ENCODE results near the gene ABCB8. TPM values are rescaled to one million over a fixed set of nuclear protein-coding genes. Genes with fewer than 3 reads are reported as not detected.
A peak's percentile ranks its signal among the peaks of the same experiment; 100 is the strongest.

The ABCB8 gene
- total RNA-seq, 6 donors from 2014 or later, result 38.3 to 58.7 (median 42.5) TPM

DNA sequence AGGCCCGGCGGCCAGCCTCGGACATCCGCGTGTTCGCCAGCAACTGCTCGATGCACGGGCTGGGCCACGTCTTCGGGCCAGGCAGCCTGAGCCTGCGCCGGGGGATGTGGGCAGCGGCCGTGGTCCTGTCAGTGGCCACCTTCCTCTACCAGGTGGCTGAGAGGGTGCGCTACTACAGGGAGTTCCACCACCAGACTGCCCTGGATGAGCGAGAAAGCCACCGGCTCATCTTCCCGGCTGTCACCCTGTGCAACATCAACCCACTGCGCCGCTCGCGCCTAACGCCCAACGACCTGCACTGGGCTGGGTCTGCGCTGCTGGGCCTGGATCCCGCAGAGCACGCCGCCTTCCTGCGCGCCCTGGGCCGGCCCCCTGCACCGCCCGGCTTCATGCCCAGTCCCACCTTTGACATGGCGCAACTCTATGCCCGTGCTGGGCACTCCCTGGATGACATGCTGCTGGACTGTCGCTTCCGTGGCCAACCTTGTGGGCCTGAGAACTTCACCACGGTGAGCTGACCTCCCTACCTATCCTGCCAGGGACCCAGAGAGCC is 20.7 kb downstream of the ABCB8 start:
- H3K27ac ChIP-seq, result no peak overlapping the region
- 88 to 91% methylated on average over 30 to 38 of the region's 38 CpGs for WGBS, 2 donors
- peaks cover 11 to 36% (median 12%) of the 10 kb centered on the region in 4 donors for H3K4me1 ChIP-seq
- H3K9me3 ChIP-seq, result no peaks in the 10 kb centered on the region
- no peaks in the 10 kb centered on the region for H3K27me3 ChIP-seq
- H3K36me3 ChIP-seq, result peaks cover 0 to 18% (median 10%) of the 10 kb centered on the region in 4 donors
- no peak overlapping the region for H3K4me3 ChIP-seq
- TF ChIP-seq EP300 (IDR thresholded peaks at IDR 0.05) (no peak), POLR2AphosphoS5 (IDR thresholded peaks at IDR 0.05) (no peak), POLR2A (IDR thresholded peaks at IDR 0.05) (no peak)
- TF ChIP-seq, protein P1, sequence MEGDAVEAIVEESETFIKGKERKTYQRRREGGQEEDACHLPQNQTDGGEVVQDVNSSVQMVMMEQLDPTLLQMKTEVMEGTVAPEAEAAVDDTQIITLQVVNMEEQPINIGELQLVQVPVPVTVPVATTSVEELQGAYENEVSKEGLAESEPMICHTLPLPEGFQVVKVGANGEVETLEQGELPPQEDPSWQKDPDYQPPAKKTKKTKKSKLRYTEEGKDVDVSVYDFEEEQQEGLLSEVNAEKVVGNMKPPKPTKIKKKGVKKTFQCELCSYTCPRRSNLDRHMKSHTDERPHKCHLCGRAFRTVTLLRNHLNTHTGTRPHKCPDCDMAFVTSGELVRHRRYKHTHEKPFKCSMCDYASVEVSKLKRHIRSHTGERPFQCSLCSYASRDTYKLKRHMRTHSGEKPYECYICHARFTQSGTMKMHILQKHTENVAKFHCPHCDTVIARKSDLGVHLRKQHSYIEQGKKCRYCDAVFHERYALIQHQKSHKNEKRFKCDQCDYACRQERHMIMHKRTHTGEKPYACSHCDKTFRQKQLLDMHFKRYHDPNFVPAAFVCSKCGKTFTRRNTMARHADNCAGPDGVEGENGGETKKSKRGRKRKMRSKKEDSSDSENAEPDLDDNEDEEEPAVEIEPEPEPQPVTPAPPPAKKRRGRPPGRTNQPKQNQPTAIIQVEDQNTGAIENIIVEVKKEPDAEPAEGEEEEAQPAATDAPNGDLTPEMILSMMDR (IDR thresholded peaks at IDR 0.05), result no peak
- ATAC-seq (ENCODE audit: low FRiP score in 2 of 2) (no peak), DNase-seq (peak in 1 of 2 donors; percentile 86)

DNA sequence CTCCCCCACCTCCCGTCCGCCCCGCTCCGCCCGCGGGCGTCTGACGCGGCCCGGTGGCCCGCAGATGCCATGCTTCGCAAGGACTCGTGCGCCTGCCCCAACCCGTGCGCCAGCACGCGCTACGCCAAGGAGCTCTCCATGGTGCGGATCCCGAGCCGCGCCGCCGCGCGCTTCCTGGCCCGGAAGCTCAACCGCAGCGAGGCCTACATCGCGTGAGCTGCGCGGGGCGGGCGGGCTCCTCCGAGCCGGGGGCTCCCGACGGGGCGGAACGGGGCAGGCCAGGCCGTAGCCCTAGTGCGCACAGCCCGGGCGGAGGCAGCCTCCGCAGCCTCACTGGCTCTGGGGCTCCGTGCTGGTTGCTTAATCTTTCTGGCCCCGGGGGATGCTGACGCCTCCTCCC is 22.9 kb downstream of the ABCB8 start:
- peaks cover 11 to 36% (median 12%) of the 10 kb centered on the region in 4 donors for H3K4me1 ChIP-seq
- H3K27me3 ChIP-seq, result no peaks in the 10 kb centered on the region
- H3K36me3 ChIP-seq, result peaks cover 0 to 3% (median 0%) of the 10 kb centered on the region in 4 donors
- ATAC-seq (ENCODE audit: low FRiP score in 2 of 2) (peak in 1 of 2 donors; percentile 69), DNase-seq (peak in 1 of 2 donors; percentile 94)
- H3K9me3 ChIP-seq, result no peaks in the 10 kb centered on the region
- WGBS, 2 donors, result 5 to 6% methylated on average over 13 to 34 of the region's 50 CpGs
- TF ChIP-seq EP300 (IDR thresholded peaks at IDR 0.05), result no peak
- TF ChIP-seq, protein P1 (IDR thresholded peaks at IDR 0.05), result no peak
- no peak for TF ChIP-seq POLR2A (IDR thresholded peaks at IDR 0.05)
- TF ChIP-seq POLR2AphosphoS5 (IDR thresholded peaks at IDR 0.05), result peak in 1 of 2 donors; percentile 6
- no peak overlapping the region for H3K27ac ChIP-seq
- H3K4me3 ChIP-seq, result peak overlapping the region in 1 of 4 donors; percentile 3

DNA sequence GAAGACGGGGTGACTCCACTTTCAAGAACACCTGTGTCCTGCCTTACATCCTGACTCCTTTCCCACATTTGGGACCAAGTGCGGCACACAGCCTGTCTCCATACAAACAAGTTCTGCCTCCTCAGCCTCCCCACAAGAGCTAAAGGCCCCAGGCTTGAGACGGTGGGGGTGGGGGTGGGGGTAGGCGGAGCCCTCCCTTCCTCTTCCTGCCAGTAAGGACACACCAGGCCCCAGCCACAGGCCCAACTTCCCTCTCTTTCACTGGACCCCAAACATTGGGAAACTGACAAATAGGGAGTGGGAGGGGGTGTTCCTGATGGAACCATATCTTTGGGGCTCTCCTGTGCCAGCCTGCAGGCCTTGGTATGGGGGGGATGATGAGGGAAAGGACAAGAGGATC is 24.8 kb downstream of the ABCB8 start:
- TF ChIP-seq POLR2A (IDR thresholded peaks at IDR 0.05) (no peak), POLR2AphosphoS5 (IDR thresholded peaks at IDR 0.05) (no peak), EP300 (IDR thresholded peaks at IDR 0.05) (no peak)
- TF ChIP-seq, protein P1 (IDR thresholded peaks at IDR 0.05), result no peak
- ATAC-seq (ENCODE audit: low FRiP score in 2 of 2) (no peak), DNase-seq (no peak)
- no peaks in the 10 kb centered on the region for H3K9me3 ChIP-seq
- H3K27me3 ChIP-seq, result no peaks in the 10 kb centered on the region
- no peak overlapping the region for H3K4me3 ChIP-seq
- WGBS, 2 donors, result 53 to 62% methylated on average over 3 to 4 of the region's 4 CpGs
- peaks cover 0 to 3% (median 0%) of the 10 kb centered on the region in 4 donors for H3K36me3 ChIP-seq
- H3K27ac ChIP-seq, result no peak overlapping the region
- H3K4me1 ChIP-seq, result peaks cover 18 to 39% (median 21%) of the 10 kb centered on the region in 4 donors

DNA sequence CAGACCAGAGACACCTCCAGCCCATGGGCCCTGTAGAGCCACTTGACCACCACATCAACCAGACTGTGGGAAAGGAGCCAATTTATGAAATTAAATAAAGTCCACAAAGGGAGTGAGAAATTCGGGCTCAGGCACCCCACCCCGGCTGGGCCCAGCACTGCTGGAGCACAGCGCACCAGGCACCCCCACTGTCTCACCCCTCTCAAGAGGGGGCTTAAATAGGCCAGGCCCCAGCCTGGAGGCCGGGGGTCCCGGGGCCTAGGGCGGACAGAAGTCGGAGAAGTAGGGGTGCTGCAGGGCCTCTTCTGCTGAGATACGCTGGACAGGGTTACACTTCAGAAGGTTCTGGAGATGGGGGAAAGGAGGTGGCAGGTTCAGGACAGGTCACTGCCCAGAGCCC is 25.5 kb downstream of the ABCB8 start:
- no peak overlapping the region for H3K27ac ChIP-seq
- 86 to 92% methylated on average over 6 to 8 of the region's 8 CpGs for WGBS, 2 donors
- H3K36me3 ChIP-seq, result peaks cover 0 to 3% (median 0%) of the 10 kb centered on the region in 4 donors
- H3K4me1 ChIP-seq, result peaks cover 22 to 45% (median 25%) of the 10 kb centered on the region in 4 donors
- DNase-seq (peak in 1 of 2 donors; percentile 72), ATAC-seq (ENCODE audit: low FRiP score in 2 of 2) (no peak)
- no peaks in the 10 kb centered on the region for H3K27me3 ChIP-seq
- no peak for TF ChIP-seq EP300 (IDR thresholded peaks at IDR 0.05)
- TF ChIP-seq POLR2AphosphoS5 (IDR thresholded peaks at IDR 0.05), result no peak
- no peak for TF ChIP-seq POLR2A (IDR thresholded peaks at IDR 0.05)
- TF ChIP-seq, protein P1 (IDR thresholded peaks at IDR 0.05), result no peak
- H3K4me3 ChIP-seq, result no peak overlapping the region
- no peaks in the 10 kb centered on the region for H3K9me3 ChIP-seq

GRCh38 chr7:151056283-151056665 is 28.0 kb downstream of the ABCB8 start:
- H3K4me1 ChIP-seq, result peaks cover 32 to 55% (median 37%) of the 10 kb centered on the region in 4 donors
- TF ChIP-seq POLR2AphosphoS5 (IDR thresholded peaks at IDR 0.05), result no peak
- no peak overlapping the region for H3K27ac ChIP-seq
- H3K9me3 ChIP-seq, result no peaks in the 10 kb centered on the region
- DNase-seq (no peak), ATAC-seq (ENCODE audit: low FRiP score in 2 of 2) (no peak)
- WGBS, 2 donors, result 94% methylated on average over 4 to 6 of the region's 6 CpGs
- H3K4me3 ChIP-seq, result no peak overlapping the region
- no peaks in the 10 kb centered on the region for H3K27me3 ChIP-seq
- H3K36me3 ChIP-seq, result peaks cover 0 to 3% (median 0%) of the 10 kb centered on the region in 4 donors

Measured in upper lobe of left lung (tissue), 6 donors.